GM19372 (cell line): ENCODE measurements around the gene PCNT.

ENCODE experiments used
- ATAC-seq: cut with Tn5 transposase; IDR thresholded peaks from one replicate; pipeline ENCODE4 v1.9.1; 2021; ENCODE audit warnings: mild to moderate bottlenecking, low read depth, moderate library complexity; ENCODE audit not compliant: unreplicated experiment

PCNT gene

GRCh38 chr21:46375560-46376230, 51.7 kb downstream of the PCNT start:
- no peak for ATAC-seq

GRCh38 chr21:46376231-46376628, 52.3 kb downstream of the PCNT start:
- no peak for ATAC-seq

- ATAC-seq, result no peak
These were observed 53.0 kb downstream of the PCNT start for GRCh38 chr21:46376856-46377453.

- no peak for ATAC-seq
These were observed 53.8 kb downstream of the PCNT start for GRCh38 chr21:46377789-46378188.

GRCh38 chr21:46379105-46379504, 55.1 kb downstream of the PCNT start:
- ATAC-seq, result no peak

- no peak for ATAC-seq
These were observed 55.7 kb downstream of the PCNT start for GRCh38 chr21:46379691-46380090.

GRCh38 chr21:46381541-46381940, 57.6 kb downstream of the PCNT start:
- ATAC-seq, result no peak

GRCh38 chr21:46384556-46384955, 60.6 kb downstream of the PCNT start:
- no peak for ATAC-seq

- ATAC-seq, result no peak
These were observed 62.1 kb downstream of the PCNT start for GRCh38 chr21:46385846-46386733.

GRCh38 chr21:46386734-46387088, 62.8 kb downstream of the PCNT start:
- ATAC-seq, result no peak

- no peak for ATAC-seq
These were observed 64.4 kb downstream of the PCNT start for GRCh38 chr21:46388206-46388880.

- no peak for ATAC-seq
These were observed 64.9 kb downstream of the PCNT start for GRCh38 chr21:46388896-46389295.

- no peak for ATAC-seq
These were observed 66.9 kb downstream of the PCNT start for GRCh38 chr21:46390603-46391545.

GRCh38 chr21:46391773-46392172, 67.8 kb downstream of the PCNT start:
- ATAC-seq, result no peak

GRCh38 chr21:46392921-46393320, 69.0 kb downstream of the PCNT start:
- no peak for ATAC-seq

- ATAC-seq, result no peak
These were observed 69.5 kb downstream of the PCNT start for GRCh38 chr21:46393451-46393940.

- no peak for ATAC-seq
These were observed 70.1 kb downstream of the PCNT start for GRCh38 chr21:46393941-46394594.

- no peak for ATAC-seq
These were observed 70.7 kb downstream of the PCNT start for GRCh38 chr21:46394595-46395104.
